GM21381 (cell line): ENCODE measurements around the gene BMX.

Source experiments
- ATAC-seq: cut with Tn5 transposase; IDR thresholded peaks from one replicate; pipeline ENCODE4 v1.9.1; 2021; ENCODE audit warnings: mild to moderate bottlenecking, moderate library complexity; ENCODE audit not compliant: unreplicated experiment

BMX gene

DNA sequence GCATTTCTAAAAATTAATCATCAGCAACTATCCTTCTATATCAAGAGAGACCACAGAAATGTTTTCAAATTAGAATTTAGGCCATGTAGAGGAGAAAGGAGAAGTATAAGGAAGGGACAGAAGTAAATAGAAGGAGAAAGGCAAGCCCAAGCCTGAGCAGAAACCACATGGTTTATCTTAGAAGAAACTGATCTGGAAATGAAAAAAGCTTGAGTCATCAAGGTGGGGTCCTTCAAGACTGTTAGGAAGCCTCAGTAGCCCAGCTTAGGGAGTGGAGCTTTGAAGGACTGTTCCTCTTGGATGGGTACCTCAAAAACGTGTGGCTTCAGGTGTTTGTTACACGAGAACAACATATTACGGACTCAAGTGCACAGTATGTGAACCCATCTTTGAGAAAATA is 4.5 kb downstream of the BMX start:
- no peak for ATAC-seq

DNA sequence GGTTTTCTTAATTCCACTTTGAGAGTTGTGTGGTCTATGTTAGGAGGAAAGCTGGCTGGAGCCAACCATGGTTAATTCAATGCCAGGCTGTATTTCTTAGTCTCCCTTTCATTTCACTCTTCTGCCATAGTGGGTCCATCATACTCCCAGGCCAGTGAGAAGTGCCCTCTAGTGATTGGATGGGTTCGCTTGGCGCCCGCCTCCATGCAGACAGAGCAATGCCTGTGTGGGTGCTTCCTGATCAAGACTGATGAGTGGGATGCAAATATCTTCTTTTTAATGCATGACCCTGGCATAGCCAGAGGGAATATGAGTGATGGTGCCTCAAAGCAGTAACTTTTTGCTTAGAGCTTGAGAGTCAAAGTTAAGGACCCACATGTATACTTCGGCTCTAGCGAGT is 6.4 kb downstream of the BMX start:
- ATAC-seq: no peak

DNA sequence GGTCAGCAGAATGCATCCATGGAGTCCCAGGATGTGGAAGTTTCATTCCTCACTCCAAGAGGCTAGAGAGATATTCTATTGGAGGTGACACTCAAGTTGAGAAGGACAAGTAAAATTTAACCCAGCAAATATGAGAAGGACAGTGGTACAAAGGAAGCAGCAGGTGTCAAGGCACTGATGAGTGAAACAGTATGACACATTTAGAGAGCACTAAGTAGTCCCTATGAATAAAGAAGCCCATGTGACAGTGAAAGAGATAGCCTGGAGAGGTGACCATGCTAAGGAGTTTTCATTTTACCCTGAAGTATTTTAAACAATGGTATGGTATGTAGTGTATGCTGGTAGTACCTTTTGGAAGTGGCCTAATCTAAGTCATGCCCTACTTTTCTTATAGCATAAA is 9.2 kb downstream of the BMX start:
- ATAC-seq: no peak

DNA sequence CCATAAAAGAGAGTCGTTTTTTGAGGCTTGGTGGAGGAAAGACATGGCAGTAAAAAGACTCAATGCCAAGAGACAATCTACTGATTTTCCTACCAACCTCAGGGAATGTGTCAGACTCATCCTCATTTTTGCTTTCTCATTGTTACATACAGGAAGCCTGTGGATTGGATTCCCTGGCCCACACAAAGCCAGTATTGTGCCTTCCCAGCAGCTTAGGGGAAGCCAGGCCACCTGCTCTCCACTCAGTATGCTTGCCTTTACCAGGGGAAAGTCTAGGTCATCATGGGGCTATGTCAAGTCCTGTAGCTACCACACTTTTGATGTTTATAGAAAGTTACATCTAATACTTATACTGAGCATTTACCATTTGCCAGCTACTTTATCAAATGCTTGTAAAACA is 11.0 kb downstream of the BMX start:
- ATAC-seq: no peak

DNA sequence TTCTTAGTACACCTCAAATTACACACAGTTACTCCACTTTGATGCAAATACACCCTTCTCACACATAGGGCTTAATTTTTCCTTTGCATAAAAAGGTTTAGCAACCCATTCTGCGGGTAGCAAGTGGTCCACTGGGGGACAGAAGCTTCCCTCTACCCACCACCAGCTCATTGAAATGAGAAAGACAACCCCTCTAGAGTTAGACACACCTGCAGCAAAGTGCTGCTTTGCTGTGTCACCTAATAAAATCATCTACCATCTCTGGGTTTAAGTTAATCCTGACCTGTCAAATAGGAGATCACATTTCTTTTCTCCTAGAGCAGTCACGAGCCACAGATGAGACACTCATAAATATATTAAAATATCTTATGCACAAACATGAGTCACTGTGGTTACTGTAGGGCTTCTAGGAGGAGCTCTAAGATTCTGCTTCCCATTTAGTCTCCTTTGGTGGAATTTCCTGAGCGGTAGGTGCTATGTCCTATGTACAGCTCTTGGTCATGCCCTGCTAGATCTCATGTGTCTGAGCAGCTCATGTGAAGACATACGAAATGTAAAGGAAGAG is 11.9 kb downstream of the BMX start:
- no peak for ATAC-seq

DNA sequence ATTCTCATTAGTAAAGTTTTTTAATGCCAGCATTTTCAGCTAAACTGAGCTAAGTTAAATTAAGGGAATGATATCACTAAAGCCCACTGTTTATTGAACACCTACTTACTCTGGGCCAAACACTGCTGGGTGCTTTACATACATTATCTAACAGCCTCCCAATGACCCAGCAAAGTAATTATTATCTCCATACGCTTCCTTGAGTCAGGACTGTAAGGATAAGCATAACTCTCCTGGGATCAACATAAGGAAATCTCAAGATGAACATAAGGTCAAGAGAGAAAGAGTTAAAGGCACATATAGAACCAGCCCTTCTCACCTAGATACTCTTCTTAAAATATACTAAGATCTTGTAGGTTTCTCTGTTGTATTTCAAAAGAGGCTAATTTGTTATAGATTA is 13.7 kb downstream of the BMX start:
- no peak for ATAC-seq

DNA sequence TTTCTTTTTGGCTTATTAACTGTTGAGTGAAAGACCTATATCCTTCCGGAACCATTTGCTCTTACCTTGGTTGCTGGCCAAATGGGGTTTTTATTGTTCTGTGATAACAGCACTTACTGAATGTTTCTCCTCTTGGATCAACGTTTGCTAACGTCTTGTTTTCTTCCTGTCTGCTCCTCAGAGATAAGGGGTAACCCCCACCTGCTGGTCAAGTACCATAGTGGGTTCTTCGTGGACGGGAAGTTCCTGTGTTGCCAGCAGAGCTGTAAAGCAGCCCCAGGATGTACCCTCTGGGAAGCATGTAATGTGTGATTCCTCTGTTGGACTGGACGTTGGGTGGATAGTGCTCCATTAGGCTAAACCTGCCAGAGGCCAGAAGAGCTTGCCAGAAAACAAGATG is 15.3 kb downstream of the BMX start:
- ATAC-seq: no peak

DNA sequence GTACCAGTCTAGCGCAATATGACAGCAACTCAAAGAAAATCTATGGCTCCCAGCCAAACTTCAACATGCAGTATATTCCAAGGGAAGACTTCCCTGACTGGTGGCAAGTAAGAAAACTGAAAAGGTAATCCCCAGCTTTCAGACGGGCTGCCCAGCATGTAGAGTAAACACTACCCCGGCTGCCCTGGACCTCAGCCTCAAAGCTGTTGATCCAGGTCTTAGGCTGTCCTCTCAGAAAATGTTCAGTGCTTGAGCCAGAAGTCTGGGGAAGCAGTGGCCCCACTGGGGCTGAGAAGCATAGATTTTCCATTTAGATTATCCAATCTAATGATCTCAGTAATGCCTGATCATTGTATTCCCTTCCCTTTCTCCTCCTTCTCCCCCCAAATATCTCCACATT is 21.9 kb downstream of the BMX start:
- no peak for ATAC-seq

DNA sequence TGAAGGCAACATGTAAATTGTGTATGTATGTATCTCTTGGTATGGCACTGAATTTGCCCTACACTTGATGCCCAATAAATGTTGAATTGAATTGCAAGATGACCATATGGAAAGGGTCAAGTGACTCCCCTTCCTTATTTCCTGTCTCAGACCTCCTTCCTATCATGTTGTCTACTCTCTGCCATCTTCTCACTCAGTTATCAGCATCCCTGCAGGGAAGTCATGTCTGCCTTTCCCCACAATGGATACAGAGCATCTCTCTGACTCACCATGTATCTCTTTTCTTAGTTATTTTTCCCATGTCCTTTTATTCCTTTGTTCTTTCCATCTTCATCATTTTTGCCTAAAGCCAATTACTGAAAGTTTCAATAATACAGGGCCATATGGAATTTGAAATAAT is 22.5 kb downstream of the BMX start:
- no peak for ATAC-seq

DNA sequence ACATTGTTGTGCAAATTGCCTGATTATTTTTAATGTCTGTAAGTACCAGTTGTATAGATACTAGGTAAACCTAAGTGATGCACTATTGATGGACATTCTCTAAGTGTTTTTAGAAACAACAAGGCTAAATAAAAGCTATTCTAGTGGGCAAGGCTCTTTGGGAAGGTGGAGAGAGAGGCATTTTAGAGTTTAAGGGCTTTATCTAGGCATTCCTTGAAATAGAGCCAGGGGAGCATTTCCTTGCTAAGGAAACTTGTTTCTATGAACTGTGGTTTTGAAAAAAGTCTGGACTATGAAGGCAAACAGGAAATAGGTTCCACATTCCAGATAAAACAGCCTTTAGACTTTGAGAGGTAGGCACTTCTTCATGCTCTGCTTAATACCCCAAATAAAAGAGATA is 23.8 kb downstream of the BMX start:
- ATAC-seq: no peak

DNA sequence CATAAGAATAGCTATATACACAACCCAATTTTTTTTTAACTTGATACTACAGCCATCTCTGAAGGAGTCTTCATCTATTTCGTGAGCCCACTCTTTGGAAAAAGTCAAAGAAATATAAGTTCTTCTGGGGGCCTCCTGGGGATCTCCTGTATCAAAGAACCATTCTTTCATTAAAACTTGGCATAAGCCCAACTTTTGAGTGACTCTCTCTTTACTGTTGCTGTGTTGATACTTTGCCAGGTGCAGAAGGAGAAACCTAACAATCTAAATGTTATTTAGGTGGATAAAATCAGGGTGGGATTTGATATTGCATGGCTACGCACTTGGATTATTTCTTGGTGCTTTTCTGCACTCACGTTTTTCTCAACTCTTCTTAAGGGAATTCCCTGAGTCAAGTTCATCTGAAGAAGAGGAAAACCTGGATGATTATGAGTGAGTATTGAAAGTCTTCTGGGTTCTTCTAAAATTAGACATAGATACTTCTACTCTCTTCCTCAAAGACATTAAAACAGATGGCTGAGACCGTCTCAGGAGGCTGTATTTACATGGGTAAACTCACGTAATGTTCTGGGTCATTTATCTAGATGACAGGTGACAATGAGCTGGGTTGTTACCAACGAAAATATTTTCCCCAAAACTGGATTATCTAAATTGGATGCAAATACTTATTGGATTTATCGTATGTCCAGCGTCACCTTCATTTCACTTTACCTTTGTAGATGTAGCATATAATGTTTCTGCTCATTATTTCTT is 25.2 kb downstream of the BMX start:
- no peak for ATAC-seq

DNA sequence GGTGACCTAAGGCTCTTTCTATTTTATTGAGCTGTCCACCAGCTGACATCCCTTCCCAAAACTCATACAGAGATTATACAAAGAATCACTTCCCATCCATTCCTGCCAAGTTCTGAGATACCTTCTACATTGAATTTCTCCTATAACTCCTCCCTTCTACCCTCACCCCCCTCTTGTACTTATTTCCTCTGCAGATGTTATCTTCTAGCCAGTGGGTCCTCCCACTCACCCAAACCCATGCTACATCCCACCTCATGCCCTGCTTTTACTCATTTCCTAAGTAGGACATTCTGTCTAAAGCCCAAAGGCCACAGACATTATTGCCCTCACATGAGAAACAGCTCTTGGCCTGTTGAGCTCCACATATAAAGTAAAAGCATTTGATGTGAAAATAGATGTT is 28.6 kb downstream of the BMX start:
- ATAC-seq: no peak

DNA sequence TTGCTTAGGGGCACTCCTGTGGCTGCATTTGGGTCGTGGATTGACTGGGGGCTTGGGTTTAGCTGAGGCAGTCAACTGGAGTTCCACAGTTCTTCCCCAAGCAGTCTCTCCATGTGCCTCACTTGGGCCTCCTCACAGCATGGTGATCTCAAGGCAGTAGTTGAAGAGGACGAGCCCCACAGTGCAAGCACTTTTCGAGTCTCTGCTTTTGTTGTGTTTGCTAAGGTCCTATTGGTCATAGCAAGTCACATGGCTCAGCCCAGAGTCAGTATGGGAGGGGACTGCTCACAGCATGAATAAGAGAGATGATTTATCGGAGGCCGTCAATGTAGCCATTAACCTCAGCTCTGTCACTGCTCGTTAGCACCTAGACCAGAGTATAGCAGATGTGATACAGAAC is 29.7 kb downstream of the BMX start:
- no peak for ATAC-seq

DNA sequence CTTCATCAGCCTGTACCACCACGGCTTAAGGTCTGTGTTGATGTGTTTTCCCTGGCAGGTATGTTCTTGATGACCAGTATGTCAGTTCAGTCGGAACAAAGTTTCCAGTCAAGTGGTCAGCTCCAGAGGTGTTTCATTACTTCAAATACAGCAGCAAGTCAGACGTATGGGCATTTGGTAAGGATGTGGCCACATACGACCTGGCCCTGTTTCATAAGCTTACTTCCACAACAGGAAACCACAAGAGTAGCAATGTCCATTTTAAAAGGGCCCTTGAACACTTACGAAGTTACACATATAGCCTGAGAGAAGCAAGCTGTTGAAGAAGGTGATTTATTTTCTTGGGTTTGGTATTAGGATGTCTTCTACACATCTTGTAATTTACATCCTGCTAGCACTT is 46.1 kb downstream of the BMX start:
- no peak for ATAC-seq

DNA sequence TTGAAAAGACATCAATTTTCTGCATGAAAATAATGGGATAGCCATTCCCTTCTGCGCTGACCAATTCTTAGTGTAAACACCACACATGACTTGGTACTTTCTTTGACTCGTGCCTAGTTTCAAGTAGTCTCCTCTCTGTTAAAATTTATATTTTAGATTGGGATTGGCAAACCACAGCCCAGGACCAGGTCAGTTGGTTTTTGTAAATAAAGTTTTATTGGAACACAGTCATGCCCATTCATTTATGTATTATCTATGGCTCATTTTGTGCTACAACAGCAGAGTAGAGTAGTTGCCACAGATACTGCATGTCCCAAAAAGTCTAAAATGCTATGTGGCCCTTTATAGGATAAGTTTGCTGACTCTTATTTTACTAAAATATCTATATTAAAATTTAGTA is 46.7 kb downstream of the BMX start:
- no peak for ATAC-seq

DNA sequence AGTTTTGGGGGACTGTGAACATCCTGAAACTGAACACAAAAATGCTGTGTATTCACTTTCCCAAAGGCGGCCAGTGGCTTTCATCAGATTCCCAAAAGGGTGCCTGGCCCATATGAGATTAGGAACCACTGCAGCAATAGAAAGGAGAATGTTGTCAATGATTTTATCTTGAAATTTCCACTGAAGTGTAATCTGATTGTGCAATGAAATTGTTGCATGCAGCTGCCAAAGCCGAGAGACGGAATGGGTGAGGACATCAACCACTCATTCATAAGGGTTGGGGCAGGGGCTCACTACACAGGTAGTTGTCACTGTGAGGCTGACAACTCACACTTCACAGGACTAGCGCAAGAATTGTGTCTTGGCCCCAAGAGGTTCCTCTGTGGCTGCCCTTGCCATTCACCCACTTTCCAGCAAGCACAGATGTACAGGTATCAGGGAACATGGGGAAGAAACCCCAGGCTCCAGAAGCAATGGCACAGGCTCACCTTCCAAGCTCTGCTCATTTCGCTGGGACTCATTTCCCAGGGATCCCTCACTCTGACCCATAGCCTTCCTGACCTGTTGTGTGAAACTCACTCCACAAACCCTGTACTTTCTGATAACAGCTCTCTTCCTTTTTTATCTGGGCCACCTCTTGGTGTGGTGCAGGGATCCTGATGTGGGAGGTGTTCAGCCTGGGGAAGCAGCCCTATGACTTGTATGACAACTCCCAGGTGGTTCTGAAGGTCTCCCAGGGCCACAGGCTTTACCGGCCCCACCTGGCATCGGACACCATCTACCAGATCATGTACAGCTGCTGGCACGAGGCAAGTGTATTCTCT is 48.8 kb downstream of the BMX start:
- no peak for ATAC-seq

DNA sequence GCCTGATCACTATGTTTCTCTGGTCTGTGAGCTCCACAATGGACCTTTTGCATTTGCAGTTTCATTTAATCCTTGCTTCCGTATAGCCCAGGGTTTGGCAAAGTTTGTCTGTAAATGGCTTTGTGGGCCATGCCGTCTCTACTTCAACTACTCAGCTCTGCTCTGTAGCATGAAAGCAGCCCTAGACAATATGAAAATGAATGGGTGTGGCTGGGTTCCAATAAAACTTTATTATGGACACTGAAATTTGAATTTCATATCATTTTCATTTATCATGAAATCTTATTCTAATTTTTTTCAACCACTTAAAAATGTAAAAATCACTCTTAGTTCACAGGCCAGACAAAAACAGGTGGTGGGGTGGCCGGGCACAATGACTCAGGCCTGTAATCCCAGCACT is 58.6 kb downstream of the BMX start:
- no peak for ATAC-seq

DNA sequence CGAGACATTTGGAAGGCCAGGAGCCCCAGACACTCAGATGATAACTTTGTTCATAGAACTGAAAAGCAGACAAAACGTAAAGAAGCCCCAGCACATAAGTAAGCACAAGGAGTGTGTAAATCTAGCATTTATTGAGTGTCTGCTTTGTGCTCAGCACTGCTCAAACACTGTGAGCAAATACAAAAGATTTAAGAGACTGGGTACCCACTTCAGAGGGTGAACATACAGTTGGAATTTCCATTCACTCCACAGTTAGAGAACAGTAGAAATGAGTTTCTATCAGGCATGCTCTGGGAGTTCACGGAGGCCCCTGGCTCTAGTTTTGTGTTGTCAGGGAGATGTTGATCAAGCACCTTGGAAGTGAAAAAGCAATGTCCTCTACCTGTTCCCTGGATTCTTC is 60.3 kb downstream of the BMX start:
- no peak for ATAC-seq

DNA sequence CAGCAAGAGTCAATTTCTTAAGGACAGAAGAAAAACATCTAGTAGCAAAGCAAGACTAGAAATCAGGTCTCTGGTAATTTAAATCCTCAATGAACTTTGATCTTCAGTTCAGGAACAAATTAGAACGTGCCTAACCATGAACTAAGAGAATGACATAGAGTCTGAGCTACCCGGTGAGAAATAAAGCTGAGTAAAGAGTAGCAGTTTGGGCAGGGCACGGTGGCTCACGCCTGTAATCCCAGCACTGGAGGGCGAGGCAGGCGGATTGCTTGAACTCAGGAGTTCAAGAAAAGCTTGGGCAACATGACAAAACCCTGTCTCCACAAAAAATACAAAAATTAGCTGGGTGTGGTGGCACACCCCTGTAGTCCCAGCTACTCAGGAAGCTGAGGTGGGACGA is 62.4 kb downstream of the BMX start:
- ATAC-seq: no peak

DNA sequence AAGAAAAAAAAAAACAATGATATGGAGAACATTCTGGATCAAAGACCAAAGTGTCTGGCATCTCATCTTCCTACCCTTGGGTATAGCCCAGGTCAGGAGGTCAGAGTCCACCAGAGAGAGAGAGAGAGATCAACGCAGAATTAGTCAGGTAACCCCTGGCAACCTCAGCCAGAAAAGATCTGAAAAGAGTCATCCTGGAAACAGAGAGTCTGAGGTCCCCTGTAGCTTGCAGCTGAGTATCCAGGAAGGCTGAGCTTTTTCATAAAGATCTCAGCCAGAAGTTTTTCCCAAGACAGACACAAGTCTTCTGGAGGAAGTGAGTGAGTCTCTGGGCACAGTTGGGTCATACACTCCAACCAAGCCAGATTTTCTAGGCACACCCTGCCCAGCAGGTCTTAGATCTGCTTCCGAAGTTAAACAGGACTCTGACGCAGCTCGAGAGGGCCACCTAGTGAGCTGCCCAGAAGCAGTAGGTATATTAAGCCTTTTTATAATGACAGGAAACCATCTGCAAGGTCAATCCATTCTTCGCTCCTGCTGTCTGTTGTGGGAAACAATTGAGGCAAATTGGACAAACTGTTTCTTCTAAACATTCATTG is 64.5 kb downstream of the BMX start:
- ATAC-seq: no peak

DNA sequence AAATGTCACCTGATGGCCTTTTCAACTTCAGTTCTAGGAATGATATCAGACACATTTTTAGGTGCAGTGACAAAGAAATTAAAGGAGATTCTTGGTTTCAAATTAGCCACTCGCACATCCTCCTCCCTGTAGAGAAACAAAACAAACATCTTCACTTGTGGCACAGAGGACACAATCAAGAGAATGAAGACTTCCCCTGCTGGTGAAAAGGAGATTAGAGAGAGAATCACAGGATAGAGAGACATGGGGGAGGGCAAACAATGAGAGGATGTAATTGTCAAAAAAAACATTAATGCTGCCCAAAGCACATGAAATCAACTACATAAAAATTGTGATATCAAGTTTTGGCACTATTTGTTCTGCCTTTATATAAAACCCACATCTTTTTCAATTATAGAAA is 65.6 kb downstream of the BMX start:
- ATAC-seq: no peak

DNA sequence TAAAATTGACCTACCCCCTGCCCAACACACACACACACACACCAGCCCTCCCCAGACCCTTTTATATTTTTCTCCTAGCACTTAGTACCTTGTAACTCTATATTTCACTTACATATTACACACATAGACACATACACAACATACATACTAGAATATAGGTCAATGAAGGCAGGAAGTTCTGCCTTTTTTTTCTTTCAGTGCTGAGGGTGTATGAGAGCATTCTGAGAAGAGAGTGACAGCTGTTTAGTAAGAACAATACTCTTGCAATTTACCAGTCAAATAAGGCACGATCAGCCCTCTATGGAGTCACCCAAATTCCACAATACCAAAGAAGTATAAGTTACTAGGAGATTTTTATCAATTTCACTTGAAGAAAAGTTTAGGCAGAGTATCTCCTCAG is 66.7 kb downstream of the BMX start:
- no peak for ATAC-seq
